ENCODE results near the gene TTLL7.
"Not testable (repeated sequence)": the region's sequence is repeated elsewhere in the genome, so short reads cannot be mapped to it uniquely, and the experiment has no call there.

TTLL7 gene

GRCh38 chr1:83931658-83932253 lies 67.2 kb downstream of the TTLL7 start:
- peak; percentile 51 for DNase-seq (ENCODE audit: low spot score)

- DNase-seq (ENCODE audit: low spot score) = no peak
Measured at GRCh38 chr1:83929184-83929583, 69.7 kb downstream of the TTLL7 start.

- no peak for DNase-seq (ENCODE audit: low spot score)
Measured at GRCh38 chr1:83928396-83928795, 70.5 kb downstream of the TTLL7 start.

DNA sequence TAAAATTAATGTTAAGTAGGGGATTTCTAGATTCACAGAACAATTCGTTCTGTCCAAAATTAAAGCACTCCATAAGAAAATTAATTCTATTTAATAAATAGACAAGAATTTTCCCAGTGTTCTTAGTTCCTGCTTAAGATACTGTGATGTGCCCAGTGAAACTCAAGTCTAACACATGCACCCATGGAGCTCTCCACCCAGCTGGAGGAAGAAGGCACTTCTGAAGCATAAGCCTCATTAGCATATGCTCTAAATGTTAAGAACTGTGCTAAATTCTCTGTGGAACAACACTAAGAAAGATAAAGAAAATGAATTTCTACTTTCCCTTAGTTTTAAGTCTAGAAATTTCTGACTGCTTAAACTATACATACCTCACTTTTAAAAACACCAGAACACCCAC lies 71.2 kb downstream of the TTLL7 start:
- DNase-seq (ENCODE audit: low spot score) = no peak

GRCh38 chr1:83927061-83927460 lies 71.9 kb downstream of the TTLL7 start:
- DNase-seq (ENCODE audit: low spot score) = no peak

- no peak for DNase-seq (ENCODE audit: low spot score)
Measured at GRCh38 chr1:83923553-83923952, 75.4 kb downstream of the TTLL7 start.

DNA sequence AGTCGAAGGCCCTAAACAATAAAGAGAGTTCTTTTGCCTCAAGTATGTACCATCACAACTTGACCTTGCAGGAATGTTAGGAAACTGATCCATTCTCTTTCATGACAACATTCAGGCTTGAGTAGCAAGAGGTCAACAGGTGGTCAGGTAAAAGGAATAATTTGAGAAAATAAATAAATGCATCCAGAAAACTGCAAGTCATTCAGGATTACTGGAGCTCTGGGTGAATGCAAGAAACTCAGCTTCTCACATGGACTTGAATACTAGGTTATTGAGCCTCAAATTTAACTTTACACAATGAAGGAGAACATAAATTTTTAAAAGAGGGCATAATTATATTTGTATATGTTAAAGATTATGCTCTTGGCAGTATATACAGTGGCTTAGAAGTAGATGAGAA lies 76.5 kb downstream of the TTLL7 start:
- DNase-seq (ENCODE audit: low spot score) = no peak

DNA sequence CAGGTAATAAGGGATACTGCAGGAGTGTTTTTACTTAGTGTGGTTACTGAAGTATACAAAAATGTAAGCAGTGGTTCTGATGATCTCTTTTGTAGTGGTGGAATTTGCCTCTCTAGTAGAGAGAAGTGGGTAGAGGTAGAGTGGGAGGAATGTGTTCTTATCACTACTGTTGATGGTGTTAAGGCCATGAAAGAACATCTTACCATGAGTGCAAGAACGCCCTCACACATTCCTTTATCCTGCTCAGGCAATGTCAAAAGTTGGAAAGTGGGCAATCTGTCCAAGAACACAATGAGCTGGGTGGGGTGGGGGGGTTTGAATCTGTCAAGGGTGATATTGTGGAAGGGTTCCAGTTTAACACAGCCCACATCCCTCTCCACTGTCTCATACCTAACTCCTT lies 78.6 kb downstream of the TTLL7 start:
- no peak for DNase-seq (ENCODE audit: low spot score)

DNA sequence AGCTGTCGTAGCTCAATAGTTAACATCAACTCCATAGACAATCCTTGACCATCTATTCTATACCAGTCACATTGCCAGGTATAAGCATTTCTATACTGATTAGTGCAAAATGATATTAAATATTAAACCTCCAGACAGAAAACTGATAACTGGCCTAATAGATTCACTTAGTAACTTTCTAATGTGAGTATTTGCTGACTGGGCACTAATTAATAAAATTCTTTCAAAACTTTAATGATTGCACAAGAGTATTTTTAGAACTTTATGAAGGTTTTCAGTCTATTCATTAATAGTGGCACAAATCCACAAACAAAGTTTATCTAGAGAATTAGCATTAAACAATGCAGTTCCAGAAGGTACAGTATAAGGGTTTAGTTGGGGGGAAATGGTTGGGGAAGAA lies 79.1 kb downstream of the TTLL7 start:
- no peak for DNase-seq (ENCODE audit: low spot score)

DNA sequence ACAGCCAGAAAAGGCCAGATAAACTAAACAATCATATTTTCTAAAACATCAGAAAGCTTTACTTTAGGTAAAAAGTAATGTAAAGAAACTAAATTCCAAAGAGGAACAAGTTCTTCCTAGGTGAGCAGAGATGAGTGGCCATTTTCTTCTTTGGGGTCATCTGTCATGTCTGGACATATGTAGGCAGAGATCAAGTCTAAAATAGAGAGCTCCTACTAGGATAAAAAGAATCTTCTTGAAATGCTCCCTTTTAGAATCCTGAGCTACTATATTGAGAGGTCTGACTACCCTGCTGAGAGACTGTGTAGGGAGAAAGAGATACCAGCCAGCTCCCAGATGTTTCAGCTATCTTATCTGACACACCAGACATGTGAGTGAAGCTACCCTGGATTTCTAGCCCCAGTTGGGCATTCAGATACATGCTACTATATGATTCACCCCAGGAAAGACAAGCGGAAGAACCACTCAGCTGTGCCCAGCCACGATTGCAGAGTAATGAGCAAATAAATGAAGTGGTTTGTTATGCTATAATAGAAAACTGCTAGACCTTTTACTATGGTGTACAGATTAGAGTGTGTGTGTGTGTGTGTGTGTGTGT lies 80.1 kb downstream of the TTLL7 start:
- no peak for DNase-seq (ENCODE audit: low spot score)

DNA sequence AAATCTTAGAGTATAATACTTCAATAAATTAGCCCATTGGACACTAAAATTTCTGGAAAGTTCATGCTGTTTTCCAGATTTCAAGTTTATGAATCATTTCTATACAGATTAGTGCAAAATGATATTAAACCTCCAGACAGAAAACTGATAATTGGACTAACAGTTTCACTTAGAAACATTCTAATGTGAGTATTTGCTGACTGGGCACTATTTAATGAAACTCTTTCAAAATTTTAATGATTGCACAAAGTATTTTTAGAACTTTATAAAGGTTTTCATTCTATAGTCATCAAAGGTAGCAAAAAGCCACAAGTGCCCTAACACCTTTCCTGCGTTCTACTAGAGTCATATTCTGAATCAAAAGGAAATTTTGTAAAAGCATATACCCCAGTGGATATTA lies 81.0 kb downstream of the TTLL7 start:
- no peak for DNase-seq (ENCODE audit: low spot score)

DNA sequence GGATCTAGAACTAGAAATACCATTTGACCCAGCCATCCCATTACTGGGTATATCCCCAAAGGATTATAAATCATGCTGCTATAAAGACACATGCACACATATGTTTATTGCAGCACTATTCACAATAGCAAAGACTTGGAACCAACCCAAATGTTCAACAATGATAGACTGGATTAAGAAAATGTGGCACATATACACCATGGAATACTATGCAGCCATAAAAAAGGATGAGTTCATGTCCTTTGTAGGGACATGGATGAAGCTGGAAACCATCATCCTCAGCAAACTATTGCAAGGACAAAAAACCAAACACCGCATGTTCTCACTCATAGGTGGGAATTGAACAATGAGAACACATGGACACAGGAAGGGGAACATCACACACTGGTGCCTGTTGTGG lies 82.8 kb downstream of the TTLL7 start:
- not testable (repeated sequence) for DNase-seq (ENCODE audit: low spot score)

DNA sequence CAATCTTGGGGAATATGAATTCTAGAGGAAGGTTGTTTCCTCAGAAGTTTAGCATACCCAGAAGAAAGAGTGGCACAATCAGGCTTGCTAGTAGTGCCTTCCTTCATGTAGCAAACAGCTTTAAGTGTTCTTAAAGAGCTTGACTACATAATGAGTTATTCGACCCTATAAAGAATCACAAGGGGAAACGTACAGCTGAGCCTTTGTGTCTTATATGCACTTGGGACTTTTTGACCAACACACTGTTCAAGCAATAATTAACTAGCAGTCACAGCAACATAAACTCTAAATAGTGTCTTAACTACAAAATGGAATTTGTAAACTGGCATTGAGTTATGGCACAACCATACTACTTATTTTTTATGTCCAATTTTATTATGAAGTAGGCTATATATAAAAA lies 86.1 kb downstream of the TTLL7 start:
- no peak for DNase-seq (ENCODE audit: low spot score)

DNA sequence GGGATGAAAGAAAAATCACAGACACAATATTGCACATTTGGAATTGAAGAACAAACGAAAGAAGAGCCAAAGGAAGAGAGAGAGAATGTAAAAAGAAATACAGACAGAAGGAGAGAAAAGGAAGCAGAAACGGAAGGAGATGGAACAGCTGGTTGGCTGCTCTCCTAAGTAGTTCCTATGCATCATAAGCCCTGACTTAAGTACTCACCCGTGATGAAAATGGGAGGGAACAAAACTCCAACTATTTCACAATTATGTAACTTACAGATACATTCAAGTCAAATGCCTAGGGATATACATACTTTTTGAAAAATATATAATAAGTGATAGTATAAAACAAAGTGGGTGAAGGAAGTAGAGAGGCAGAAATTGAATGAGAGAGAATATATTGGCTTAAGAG lies 88.5 kb downstream of the TTLL7 start:
- peak; percentile 32 for DNase-seq (ENCODE audit: low spot score)

DNA sequence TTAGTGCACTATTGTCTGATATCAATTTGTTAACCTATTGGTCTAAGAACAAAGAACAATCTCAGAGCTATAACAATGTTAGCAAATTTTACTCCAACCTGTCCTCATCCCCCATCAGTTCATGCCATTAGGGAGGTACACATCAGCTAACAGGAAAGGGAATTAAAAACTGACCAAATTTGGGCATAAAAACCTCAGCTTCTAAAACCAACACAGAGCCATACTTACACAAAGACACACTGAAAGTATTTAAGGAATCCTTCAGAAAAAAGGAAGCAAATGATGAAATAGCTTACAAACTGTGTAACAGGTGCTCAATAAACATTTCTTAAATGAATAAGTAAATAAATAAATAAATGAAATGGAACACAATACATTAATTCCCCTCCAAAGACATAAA lies 89.2 kb downstream of the TTLL7 start:
- DNase-seq (ENCODE audit: low spot score) = no peak

- DNase-seq (ENCODE audit: low spot score) = peak; percentile 30
Measured at GRCh38 chr1:83905315-83905907, 93.5 kb downstream of the TTLL7 start.

- no peak for DNase-seq (ENCODE audit: low spot score)
Measured at GRCh38 chr1:83901547-83902155, 97.3 kb downstream of the TTLL7 start.

- no peak for DNase-seq (ENCODE audit: low spot score)
Measured at GRCh38 chr1:83900524-83900923, 98.4 kb downstream of the TTLL7 start.

- DNase-seq (ENCODE audit: low spot score) = no peak
Measured at GRCh38 chr1:83897516-83897915, 101.4 kb downstream of the TTLL7 start.

GRCh38 chr1:83896299-83896698 lies 102.6 kb downstream of the TTLL7 start:
- DNase-seq (ENCODE audit: low spot score) = no peak

DNA sequence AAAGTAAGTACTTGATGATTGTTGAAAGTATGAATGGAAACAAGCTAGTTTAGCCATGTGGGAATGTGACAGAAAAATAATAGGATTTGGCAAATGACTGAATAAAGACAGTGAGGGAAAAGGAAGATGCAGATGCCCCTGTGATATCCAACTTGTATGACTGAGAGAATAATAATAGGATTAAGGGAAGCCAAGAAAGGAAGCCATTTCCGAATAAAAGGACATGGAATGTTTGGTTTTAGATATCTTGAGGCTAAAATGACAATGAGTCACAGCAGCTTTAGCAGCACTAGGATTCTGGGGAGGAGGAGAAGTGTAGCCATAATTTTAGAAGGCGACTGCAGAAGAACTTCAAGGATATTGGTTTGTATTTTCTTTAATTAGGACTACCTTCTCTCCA lies 109.2 kb downstream of the TTLL7 start:
- no peak for DNase-seq (ENCODE audit: low spot score)

DNA sequence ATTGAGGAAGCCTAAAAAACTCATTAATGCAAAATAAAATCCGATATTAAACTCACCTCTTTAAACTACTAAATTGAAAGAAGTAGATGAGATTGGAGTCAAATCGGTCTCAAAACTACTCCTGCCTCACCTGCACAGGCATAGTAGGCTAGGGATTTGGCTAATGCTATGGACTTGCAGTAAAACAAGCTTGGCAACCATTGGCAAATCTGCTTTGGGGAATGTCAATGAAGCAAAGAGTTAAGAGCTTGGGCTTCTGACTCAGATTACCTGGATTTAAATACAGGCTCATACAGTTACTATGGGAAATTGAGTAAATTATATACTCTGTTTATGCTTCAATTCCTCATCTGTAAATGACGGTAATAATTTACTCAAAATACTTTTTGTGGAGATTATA lies 111.4 kb downstream of the TTLL7 start:
- DNase-seq (ENCODE audit: low spot score) = no peak

- DNase-seq (ENCODE audit: low spot score) = no peak
Measured at GRCh38 chr1:83883979-83884378, 115.0 kb downstream of the TTLL7 start.

- peak; percentile 53 for DNase-seq (ENCODE audit: low spot score)
Measured at GRCh38 chr1:83882906-83883305, 116.0 kb downstream of the TTLL7 start.
